Measurements from ENCODE around the gene ZFP36L1.

DNA sequence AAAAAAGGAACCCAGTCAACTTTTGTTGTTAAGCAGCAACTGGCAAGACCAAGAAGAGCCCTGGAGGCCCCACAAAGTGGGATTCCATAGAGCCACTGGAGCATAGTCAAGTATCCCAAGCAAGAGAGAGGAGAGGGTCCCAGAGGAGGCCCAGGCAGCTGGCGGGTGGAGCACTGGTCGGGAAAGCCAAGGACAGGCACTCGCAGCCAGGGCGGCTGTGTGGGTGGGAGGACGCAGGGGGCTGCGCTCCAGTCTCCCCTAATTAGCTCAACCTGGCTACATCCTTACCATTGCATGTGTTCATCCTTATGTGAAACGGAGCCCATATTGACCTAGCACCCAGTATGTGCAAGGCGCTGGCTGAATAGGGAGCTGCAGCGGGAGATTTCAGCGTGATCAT lies 18.3 kb upstream of the ZFP36L1 start:
- TF ChIP-seq, protein P1, sequence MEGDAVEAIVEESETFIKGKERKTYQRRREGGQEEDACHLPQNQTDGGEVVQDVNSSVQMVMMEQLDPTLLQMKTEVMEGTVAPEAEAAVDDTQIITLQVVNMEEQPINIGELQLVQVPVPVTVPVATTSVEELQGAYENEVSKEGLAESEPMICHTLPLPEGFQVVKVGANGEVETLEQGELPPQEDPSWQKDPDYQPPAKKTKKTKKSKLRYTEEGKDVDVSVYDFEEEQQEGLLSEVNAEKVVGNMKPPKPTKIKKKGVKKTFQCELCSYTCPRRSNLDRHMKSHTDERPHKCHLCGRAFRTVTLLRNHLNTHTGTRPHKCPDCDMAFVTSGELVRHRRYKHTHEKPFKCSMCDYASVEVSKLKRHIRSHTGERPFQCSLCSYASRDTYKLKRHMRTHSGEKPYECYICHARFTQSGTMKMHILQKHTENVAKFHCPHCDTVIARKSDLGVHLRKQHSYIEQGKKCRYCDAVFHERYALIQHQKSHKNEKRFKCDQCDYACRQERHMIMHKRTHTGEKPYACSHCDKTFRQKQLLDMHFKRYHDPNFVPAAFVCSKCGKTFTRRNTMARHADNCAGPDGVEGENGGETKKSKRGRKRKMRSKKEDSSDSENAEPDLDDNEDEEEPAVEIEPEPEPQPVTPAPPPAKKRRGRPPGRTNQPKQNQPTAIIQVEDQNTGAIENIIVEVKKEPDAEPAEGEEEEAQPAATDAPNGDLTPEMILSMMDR (IDR thresholded peaks at IDR 0.05): no peak
- TF ChIP-seq EP300 (IDR thresholded peaks at IDR 0.05) (no peak), POLR2A (IDR thresholded peaks at IDR 0.05) (no peak)
